GM23248 (cell line): ENCODE results near the gene HOXA13.

Source experiments
- EZH2 ChIP-seq: fragments of 200-600 bp; sonication (generic); IDR thresholded peaks from 2 replicates; pipeline ENCODE4 v1.6.1; 2018; ENCODE audit warnings: antibody characterized with exemption, mild to moderate bottlenecking; ENCODE audit not compliant: insufficient read depth, poor library complexity, severe bottlenecking
- EZH2phosphoT487 ChIP-seq: fragments of 200-600 bp; sonication (generic); IDR thresholded peaks from 2 replicates; pipeline ENCODE4 v1.6.1; 2018; ENCODE audit warnings: antibody characterized with exemption, moderate library complexity, mild to moderate bottlenecking, low read depth; ENCODE audit not compliant: insufficient read depth

DNA sequence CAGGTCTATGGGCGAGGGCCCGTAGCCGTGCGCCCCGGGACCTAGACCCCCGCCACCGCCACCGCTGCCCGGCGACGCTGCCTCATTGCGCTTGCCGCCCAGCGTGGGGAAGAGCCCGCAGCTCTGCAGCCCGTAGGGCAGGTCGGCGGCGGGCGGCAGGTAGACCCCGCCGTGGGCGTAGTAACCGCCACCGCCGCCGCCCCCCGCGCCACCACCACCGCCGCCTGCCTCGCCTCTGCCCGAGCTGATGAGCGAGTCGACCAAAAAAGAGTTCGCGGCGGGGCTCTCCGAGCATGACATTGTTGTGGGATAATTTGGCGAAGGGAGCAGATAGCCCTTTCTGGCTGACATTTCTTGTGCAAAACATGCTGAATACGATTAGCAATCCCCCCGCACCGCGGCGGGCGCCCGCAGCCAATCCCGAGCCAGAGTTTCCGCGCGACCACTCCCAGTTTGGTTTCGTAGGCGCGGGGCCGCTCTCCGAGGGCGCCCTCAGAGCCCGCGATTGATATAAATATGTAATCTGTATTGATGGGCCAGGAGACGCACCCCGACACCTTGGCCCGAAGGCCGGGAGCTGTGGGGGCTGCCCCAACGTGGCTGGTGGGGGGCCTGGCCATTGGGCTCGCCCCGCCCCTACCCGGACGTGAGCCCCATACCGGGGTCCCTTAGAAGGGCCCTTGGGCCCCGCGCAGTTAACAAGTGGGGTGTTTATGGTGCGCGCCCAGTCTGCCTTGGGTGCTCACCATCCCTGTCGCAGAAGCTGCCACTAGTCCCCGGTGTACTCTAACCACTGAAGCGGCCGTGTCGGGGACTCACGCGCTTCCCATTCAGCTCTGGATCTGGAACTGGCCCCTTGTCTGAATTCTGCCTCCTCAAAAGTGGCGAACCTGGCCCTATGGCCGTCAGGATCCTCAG is 25.7 kb downstream of the HOXA13 start, which contains the start of gene HOXA10:
- TF ChIP-seq EZH2phosphoT487 (no peak), EZH2 (no peak)
